ENCODE data around the gene PLA1A. TPM values are rescaled to one million over a fixed set of nuclear protein-coding genes. Genes with fewer than 3 reads are reported as not detected.
"Not testable (repeated sequence)": the region's sequence is repeated elsewhere in the genome, so short reads cannot be mapped to it uniquely, and the experiment has no call there.

Gene PLA1A
- total RNA-seq, 1 experiment from 2014 or later, result 0.75 TPM

- peaks cover 13% of the 10 kb centered on the region for H3K4me1 ChIP-seq
- peak within 1 kb of the TSS; percentile 67 for H3K4me3 ChIP-seq (ENCODE audit: low read depth, low read length)
- peaks cover 6% of the 10 kb centered on the region for H3K4me1 Mint-ChIP-seq (ENCODE audit: low read depth, unreplicated experiment)
- H3K36me3 Mint-ChIP-seq (ENCODE audit: insufficient read depth, unreplicated experiment), result peaks cover 10% of the 10 kb centered on the region
- H3K9me3 ChIP-seq, result no peaks in the 10 kb centered on the region
- H3K27me3 ChIP-seq (replicated peaks; ENCODE audit: control insufficient read depth, insufficient read depth, low read length), result no peaks in the 10 kb centered on the region
- intact Hi-C loops (cut with micrococcal nuclease; ENCODE audit: unreplicated experiment), result loop anchor here (1.0 to 10.0 kb wide), 5 partner anchors 45 to 262 kb away; partner anchors contain the start of genes TIMMDC1 and TMEM39A
- no peak for TF ChIP-seq CTCF (IDR thresholded peaks at IDR 0.05; ENCODE audit: insufficient read depth in 1 of 2, low read depth in 1 of 2, low read length in 1 of 2, severe bottlenecking in 1 of 2, unreplicated experiment in 1 of 2)
- CTCF ChIA-PET, result no interaction called here
- POLR2A ChIA-PET, result interaction anchor here (0.6 to 1.5 kb wide), 3 partner anchors 140 to 418 kb away, joined by 5 to 6 read pairs (median 5); partner anchors contain the start of gene TIMMDC1
- H3K36me3 ChIP-seq (ENCODE audit: control insufficient read depth, insufficient read depth, low read length), result no peaks in the 10 kb centered on the region; the same call in 1 of the 2 replicates
- BruUV-seq (replicated peaks), result no TSS peak
- peak within 1 kb of the TSS; percentile 84 for H3K4me3 Mint-ChIP-seq (ENCODE audit: unreplicated experiment)
- H3K27ac Mint-ChIP-seq (ENCODE audit: unreplicated experiment), result peak within 1 kb of the TSS; percentile 90
- H3K27me3 Mint-ChIP-seq (ENCODE audit: insufficient read depth, unreplicated experiment), result no peaks in the 10 kb centered on the region
- no peaks in the 10 kb centered on the region for H3K9me3 Mint-ChIP-seq (ENCODE audit: unreplicated experiment)
- DNase-seq, result peak; percentile 96 to 97
These were observed 79.3 kb downstream of the PLA1A start, which contains the start of gene COX17 for GRCh38 chr3:119676771-119677640. Gene COX17 (minus strand): TSS chr3:119677406. CDS start chr3:119677310, 96 bp downstream.

- ChIA-PET POLR2A (interaction anchor here (1.5 kb wide), 1 partner anchor 418 kb away, joined by 5 read pairs; no protein-coding TSS in a partner anchor), CTCF (no interaction called here)
- peak overlapping the region; percentile 35 for H3K4me3 ChIP-seq (ENCODE audit: low read depth, low read length)
- no peak for DNase-seq
- H3K36me3 ChIP-seq (ENCODE audit: control insufficient read depth, insufficient read depth, low read length), result no peaks in the 10 kb centered on the region; the same call in 1 of the 2 replicates
- intact Hi-C loops (cut with micrococcal nuclease; ENCODE audit: unreplicated experiment), result loop anchor here (1.0 to 10.0 kb wide), 5 partner anchors 45 to 263 kb away; partner anchors contain the start of genes TIMMDC1 and TMEM39A
- no peaks in the 10 kb centered on the region for H3K27me3 ChIP-seq (replicated peaks; ENCODE audit: control insufficient read depth, insufficient read depth, low read length)
- peak overlapping the region; percentile 84 for H3K4me3 Mint-ChIP-seq (ENCODE audit: unreplicated experiment)
- TF ChIP-seq CTCF (IDR thresholded peaks at IDR 0.05; ENCODE audit: insufficient read depth in 1 of 2, low read depth in 1 of 2, low read length in 1 of 2, severe bottlenecking in 1 of 2, unreplicated experiment in 1 of 2), result no peak
- H3K4me1 ChIP-seq, result peaks cover 13% of the 10 kb centered on the region
- no peaks in the 10 kb centered on the region for H3K27me3 Mint-ChIP-seq (ENCODE audit: insufficient read depth, unreplicated experiment)
- peaks cover 7% of the 10 kb centered on the region for H3K36me3 Mint-ChIP-seq (ENCODE audit: insufficient read depth, unreplicated experiment)
- no peaks in the 10 kb centered on the region for H3K9me3 ChIP-seq
- no peaks in the 10 kb centered on the region for H3K9me3 Mint-ChIP-seq (ENCODE audit: unreplicated experiment)
- H3K27ac Mint-ChIP-seq (ENCODE audit: unreplicated experiment), result peak overlapping the region; percentile 90
- peaks cover 6% of the 10 kb centered on the region for H3K4me1 Mint-ChIP-seq (ENCODE audit: low read depth, unreplicated experiment)
- no TSS peak for BruUV-seq (replicated peaks)
These were observed 79.9 kb downstream of the PLA1A start for GRCh38 chr3:119677641-119677934.

GRCh38 chr3:119678209-119678608, 80.5 kb downstream of the PLA1A start:
- intact Hi-C loops (cut with micrococcal nuclease; ENCODE audit: unreplicated experiment), result loop anchor here (5.0 to 10.0 kb wide), 3 partner anchors 46 to 263 kb away; no protein-coding TSS in a partner anchor
- DNase-seq; POLR2A ChIA-PET; H3K36me3 ChIP-seq (ENCODE audit: control insufficient read depth, insufficient read depth, low read length); H3K4me1 Mint-ChIP-seq (ENCODE audit: low read depth, unreplicated experiment); H3K9me3 Mint-ChIP-seq (ENCODE audit: unreplicated experiment); H3K27ac Mint-ChIP-seq (ENCODE audit: unreplicated experiment); H3K27me3 Mint-ChIP-seq (ENCODE audit: insufficient read depth, unreplicated experiment); H3K36me3 Mint-ChIP-seq (ENCODE audit: insufficient read depth, unreplicated experiment); CTCF ChIA-PET; H3K27me3 ChIP-seq (replicated peaks; ENCODE audit: control insufficient read depth, insufficient read depth, low read length); BruUV-seq (replicated peaks); H3K4me3 ChIP-seq (ENCODE audit: low read depth, low read length); H3K9me3 ChIP-seq: not testable (repeated sequence)
- peak overlapping the region; percentile 84 for H3K4me3 Mint-ChIP-seq (ENCODE audit: unreplicated experiment)
- peaks cover 13% of the 10 kb centered on the region for H3K4me1 ChIP-seq

Other genes with a start within 250 kb of the PLA1A start
- gene TMEM39A, start 134.3 kb upstream of the PLA1A start, total RNA-seq (2022), result 50.7 and 52.1 TPM in 2 replicates
- gene POGLUT1, start 128.9 kb upstream of the PLA1A start, total RNA-seq (2022), result 18.3 and 18.9 TPM in 2 replicates
- 64.5 and 66.7 TPM in 2 replicates for gene TIMMDC1, start 99.3 kb upstream of the PLA1A start, total RNA-seq (2022)
- gene CD80, start 38.3 kb upstream of the PLA1A start, total RNA-seq (2022), result not detected in 2 replicates
- 2.8 TPM in 2 replicates for gene ADPRH, start 18.4 kb upstream of the PLA1A start, total RNA-seq (2022)
- 0.77 and 1.4 TPM in 2 replicates for gene POPDC2, start 62.7 kb downstream of the PLA1A start, total RNA-seq (2022)
- gene COX17, start 79.5 kb downstream of the PLA1A start, total RNA-seq (2022), result 43.6 and 44.9 TPM in 2 replicates
- not detected in 2 replicates for gene CFAP91, start 105.1 kb downstream of the PLA1A start, total RNA-seq (2022)
- gene NR1I2, start 184.2 kb downstream of the PLA1A start, total RNA-seq (2022), result not detected in 2 replicates

Measured in Caco-2 (cell line).